Left cardiac atrium (tissue), 4 donors: ENCODE results near the gene PARM1. TPM values are rescaled to one million over a fixed set of nuclear protein-coding genes. Genes with fewer than 3 reads are reported as not detected.

Source experiments
- ATAC-seq, 2 donors: fragments of 200-7000 bp; cut with Tn5 transposase; one replicate each; pipeline ENCODE4 v1.9.1; 2020; ENCODE audit warnings: mild to moderate bottlenecking in 2 of 2, moderate library complexity in 2 of 2
- DNase-seq: peaks from one replicate; pipeline ENCODE4 v3.0.0-alpha.2; 2020
- intact Hi-C, 2 donors: fragments of 100-400 bp; cut with DNase I; formaldehyde crosslinking; loops; one replicate each; pipeline versions ENCODE4 v1.14.1 to v1.15.1; 2022 to 2023
- total RNA-seq, 2 donors: library from RNA; stranded (reverse); fragmentation: NEBNext Ultra II Directional; extraction: Animal tissue kit (Norgen Biotek cat#: 25700); gene quantifications; one replicate each; pipeline ENCODE4 v1.2.1, GENCODE V29; 2021
- donor health status: DM: no; HTN: yes; CAD: no.
- donor health status: DM: no; HTN: yes; CAD: no; lungs with severe emphysema.
- donor health status: DM: yes; HTN: yes; CAD: no.
- donor health status: Dilated cardiomyopathy.

Gene PARM1
- total RNA-seq, 2 donors from 2014 or later, result 89.1 to 91.8 TPM

DNA sequence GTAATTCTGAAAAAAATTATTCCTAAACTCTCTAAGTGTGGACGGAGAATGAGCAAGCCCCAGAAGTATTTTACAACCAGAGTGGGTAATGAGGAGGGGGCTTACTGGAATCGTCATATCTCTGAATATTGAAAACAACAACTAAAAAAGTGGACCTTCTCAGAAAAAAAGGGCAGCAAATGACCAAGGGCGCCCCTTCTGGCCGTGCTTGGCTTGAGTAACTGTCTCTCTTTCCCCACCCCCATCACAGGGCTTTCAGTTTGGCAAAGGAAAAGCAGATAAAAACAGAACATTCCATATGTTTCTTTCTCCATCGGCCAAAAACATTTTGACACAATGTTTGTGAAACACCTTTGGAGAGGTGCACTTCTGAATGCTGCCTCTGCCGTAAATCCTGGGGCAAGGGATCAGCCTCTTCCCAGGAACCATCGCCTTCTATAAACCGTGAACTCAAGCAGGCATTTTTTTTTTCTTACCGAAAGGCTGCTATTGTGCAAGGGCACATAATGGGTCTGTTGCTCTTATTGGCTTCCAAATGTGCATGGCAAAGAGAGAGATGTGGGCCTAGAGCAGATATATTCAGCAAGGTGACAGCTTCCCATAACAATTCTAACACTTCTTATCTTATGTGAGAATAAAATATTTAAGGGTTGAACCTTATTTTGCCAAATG is 115.4 kb downstream of the PARM1 start:
- intact Hi-C loops, result no loop called here
- no peak for ATAC-seq
- no peak for DNase-seq

DNA sequence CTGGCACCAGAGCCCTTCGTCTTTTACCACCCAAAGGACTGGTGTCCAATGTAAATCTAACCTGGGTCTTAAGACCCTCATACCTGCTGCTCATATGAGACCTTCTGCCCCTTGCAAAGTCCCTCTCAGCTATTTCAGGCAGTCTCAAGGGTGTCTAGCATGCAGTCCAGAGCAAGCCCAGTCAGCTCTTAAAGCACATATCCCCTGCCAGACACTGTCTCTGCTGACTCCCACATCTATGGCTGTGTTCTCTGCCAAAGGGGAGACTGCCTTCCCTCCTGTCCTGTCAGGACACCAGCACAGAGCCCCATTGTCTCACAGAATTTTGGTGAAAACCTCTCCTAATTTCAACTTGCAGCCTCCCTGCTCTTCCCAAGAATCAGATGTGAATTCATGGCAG is 118.5 kb downstream of the PARM1 start:
- intact Hi-C loops, result loop anchor here in 1 of 2 donors (5.0 to 10.0 kb wide), 2 partner anchors 77 to 119 kb away; partner anchors contain the start of gene PARM1
- ATAC-seq (peak; percentile 38 to 48), DNase-seq (no peak)

- DNase-seq (no peak), ATAC-seq (no peak)
- intact Hi-C loops, result loop anchor here in 1 of 2 donors (5.0 to 10.0 kb wide), 2 partner anchors 79 to 121 kb away; partner anchors contain the start of gene PARM1
These were observed 120.4 kb downstream of the PARM1 start for GRCh38 chr4:75053352-75053751.

GRCh38 chr4:75054078-75054477 is 121.2 kb downstream of the PARM1 start:
- intact Hi-C loops, result loop anchor here in 1 of 2 donors (5.0 to 10.0 kb wide), 2 partner anchors 79 to 122 kb away; partner anchors contain the start of gene PARM1
- peak in 1 of 2 donors; percentile 62 for ATAC-seq
- DNase-seq, result no peak

GRCh38 chr4:75056277-75056676 is 123.4 kb downstream of the PARM1 start:
- DNase-seq, result no peak
- ATAC-seq, result peak; percentile 38 to 78
- intact Hi-C loops, result loop anchor here in 1 of 2 donors (10.0 kb wide), 1 partner anchor 81 kb away; no protein-coding TSS in a partner anchor

DNA sequence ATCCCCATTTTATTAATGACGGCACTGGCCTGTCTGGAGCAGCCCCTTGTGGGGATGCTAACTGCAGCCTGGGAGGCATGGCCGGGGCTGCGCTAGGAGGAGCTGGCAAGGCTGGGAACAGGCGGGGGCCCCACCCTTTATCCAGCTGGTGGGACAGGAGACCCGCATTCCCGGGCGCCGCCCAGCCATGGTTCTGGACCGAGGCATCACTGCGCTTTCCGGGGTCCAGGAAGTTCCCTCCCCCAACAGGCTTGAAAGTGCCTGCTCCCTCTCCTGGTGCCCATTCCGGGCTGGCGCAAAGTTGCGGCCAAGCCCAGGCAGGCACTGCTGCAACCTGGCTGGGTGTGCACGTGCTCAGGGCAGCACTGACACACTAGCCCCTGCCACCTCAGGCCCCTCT is 124.5 kb downstream of the PARM1 start:
- DNase-seq (no peak), ATAC-seq (no peak)
- intact Hi-C loops, result loop anchor here in 1 of 2 donors (10.0 kb wide), 1 partner anchor 83 kb away; no protein-coding TSS in a partner anchor

DNA sequence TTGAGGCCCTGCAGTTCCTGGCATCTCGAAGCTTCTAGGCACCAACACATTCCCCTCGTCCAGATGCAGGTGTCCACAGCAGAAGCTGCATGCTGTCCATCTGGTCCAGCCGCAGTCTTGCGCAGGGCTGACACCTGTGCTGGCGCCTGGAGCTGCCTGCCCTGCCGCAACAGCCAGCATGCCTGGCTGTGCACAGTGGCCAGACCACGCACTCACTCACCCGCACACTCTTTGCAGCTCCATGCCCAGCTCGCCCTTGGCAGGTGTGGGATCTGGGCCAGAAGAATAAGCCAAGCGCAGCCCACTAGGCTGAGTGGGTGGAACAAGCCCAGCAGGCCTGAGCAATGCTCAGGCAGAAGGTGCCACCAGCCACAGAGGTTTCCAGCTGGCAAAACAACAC is 125.6 kb downstream of the PARM1 start:
- ATAC-seq, result no peak
- intact Hi-C loops, result loop anchor here in 1 of 2 donors (10.0 kb wide), 1 partner anchor 84 kb away; no protein-coding TSS in a partner anchor
- DNase-seq, result no peak

- ATAC-seq (no peak), DNase-seq (no peak)
These were observed 130.5 kb downstream of the PARM1 start for GRCh38 chr4:75063433-75063832.

DNA sequence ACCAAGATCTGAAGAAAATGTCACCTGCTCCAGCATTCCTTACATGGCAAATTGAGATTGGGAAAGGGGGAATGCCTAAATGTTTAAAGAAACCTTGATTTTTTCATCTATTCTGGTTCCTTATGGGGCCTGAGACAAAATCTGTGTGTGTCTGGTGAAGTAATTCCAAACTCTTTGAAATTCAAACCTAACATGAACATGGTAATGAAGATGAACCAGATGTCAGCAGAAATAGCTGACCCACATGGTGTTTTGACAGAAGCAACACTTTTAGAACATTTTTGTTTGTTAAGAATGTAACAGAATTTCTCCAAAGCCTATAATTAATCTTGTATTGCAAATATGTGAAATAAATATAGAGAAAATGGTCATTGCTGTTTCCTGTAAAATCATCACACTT is 133.0 kb downstream of the PARM1 start:
- DNase-seq (no peak), ATAC-seq (no peak)
- intact Hi-C loops, result no loop called here

More at GRCh38 chr4:75063433-75063832, 130.5 kb downstream of the PARM1 start:
- intact Hi-C loops, result no loop called here

DNA sequence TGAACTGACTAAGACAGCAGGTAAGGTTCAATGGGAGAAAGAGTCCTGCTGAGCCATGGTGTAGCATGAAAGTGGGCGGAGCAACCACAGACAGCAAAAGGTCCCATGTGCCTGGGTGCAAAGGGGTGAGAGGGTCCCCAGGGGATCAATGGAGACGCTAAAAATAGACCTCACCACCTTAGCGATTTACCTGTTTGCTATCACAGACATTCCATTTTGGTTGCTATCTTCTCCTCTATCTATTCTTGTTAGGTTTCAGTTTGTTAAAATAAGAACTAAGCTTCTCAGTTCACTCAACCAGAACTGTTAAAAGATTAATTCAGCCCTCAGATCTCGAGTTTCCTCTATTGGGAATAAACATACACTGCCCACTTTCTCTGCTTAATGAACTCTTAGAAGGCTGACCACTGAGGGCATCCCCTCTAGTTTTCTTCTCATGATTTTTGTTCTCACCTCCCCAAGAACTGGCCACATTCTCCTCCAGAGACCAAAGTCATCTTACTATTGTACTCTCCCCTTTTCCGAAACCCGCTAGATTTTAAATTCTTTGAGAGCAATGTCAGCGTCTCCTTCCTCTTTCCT is 136.7 kb downstream of the PARM1 start:
- intact Hi-C loops, result no loop called here
- ATAC-seq (no peak), DNase-seq (no peak)

DNA sequence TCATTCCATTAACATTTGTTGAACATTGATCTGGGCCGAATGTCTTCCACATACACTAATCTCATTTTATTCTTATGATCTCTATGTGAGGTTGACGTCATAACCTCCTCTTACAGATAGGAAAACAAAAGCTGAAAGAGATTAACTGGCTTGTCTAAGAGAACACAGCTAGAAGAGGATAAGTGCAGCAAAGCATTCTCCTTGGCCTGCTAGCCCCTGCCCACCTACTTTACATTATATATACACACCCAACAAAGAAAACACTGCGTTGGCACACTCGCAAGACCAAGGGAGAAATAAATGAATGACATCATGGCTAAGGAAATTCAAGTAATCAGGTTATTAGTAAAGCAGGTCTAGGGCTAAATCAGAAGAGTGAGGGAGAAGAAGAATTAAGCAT is 138.4 kb downstream of the PARM1 start:
- ATAC-seq (no peak), DNase-seq (no peak)
- intact Hi-C loops, result no loop called here

DNA sequence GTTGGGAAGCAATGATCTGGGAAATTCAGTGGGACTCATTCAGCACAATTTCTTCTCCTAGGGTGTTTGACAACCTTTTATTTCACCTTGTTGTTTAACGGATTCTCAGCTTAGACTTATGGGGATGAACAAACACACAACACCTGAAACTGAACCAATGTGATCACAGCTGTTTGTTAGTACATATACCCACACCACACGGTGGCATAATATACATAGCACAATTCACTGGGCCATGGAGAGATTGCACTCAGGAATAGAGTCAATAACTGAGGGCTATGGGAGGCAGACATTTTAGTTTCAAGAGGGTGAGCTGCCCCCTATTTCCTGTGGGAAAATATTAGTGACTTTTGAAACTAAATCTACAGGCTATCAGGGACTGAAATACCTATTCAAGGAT is 148.0 kb downstream of the PARM1 start:
- ATAC-seq, result no peak
- DNase-seq, result no peak
- intact Hi-C loops, result no loop called here

GRCh38 chr4:75081561-75081960 is 148.6 kb downstream of the PARM1 start:
- DNase-seq, result no peak
- intact Hi-C loops, result no loop called here
- no peak for ATAC-seq

DNA sequence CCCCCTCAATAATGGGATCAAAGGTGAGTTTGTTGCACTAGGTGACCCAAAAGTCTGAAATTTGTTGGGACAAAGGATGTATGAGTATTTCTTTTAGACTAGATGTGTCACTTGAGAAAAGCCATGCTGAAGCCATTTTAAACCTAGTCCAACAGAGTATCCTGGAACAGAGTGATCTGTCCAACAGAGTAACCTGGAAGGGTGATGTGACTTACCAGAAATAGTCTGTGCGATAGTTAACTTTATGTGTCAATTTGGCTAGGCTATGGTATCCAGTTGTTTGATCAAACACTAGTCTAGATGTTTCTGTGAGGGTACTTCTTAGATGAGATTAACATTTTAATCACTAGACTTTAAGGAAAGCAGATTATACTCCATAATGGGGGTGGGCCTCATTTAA is 154.5 kb downstream of the PARM1 start:
- DNase-seq, result no peak
- no peak for ATAC-seq
- intact Hi-C loops, result no loop called here

GRCh38 chr4:75087865-75088264 is 154.9 kb downstream of the PARM1 start:
- DNase-seq (no peak), ATAC-seq (no peak)
- intact Hi-C loops, result no loop called here

GRCh38 chr4:75089206-75089605 is 156.3 kb downstream of the PARM1 start:
- no peak for DNase-seq
- intact Hi-C loops, result no loop called here
- ATAC-seq, result no peak

- ATAC-seq (no peak), DNase-seq (no peak)
- intact Hi-C loops, result no loop called here
These were observed 166.4 kb downstream of the PARM1 start for GRCh38 chr4:75099321-75099720.
